T-helper 1 cell treated with Interleukin-12 subunit alpha and Interleukin-12 subunit beta and Interleukin-4 antibody, amounts not matched to agents 30 μg/mL and 1 μg/mL, for 36 hours (primary cell): ENCODE data around the gene GRIPAP1.
A peak's percentile ranks its signal among the peaks of the same experiment; 100 is the strongest.

Source experiments
- H3K27ac Mint-ChIP-seq: one replicate; pipeline ENCODE4 v1.8.0; 2021; ENCODE audit warnings: mild to moderate bottlenecking, mixed read lengths
- H3K27me3 Mint-ChIP-seq: one replicate; pipeline ENCODE4 v1.8.0; 2021; ENCODE audit warnings: low read depth, mixed read lengths
- H3K36me3 Mint-ChIP-seq: one replicate; pipeline ENCODE4 v1.8.0; 2021; ENCODE audit warnings: low read depth, mixed read lengths
- H3K4me1 Mint-ChIP-seq: one replicate; pipeline ENCODE4 v1.8.0; 2021; ENCODE audit warnings: low read depth, mixed read lengths
- H3K4me3 Mint-ChIP-seq: one replicate; pipeline ENCODE4 v1.8.0; 2021; ENCODE audit warnings: mild to moderate bottlenecking, moderate library complexity, mixed read lengths
- H3K9me3 Mint-ChIP-seq: one replicate; pipeline ENCODE4 v1.8.0; 2021; ENCODE audit warnings: mixed read lengths

The GRIPAP1 gene

GRCh38 chrX:48975541-48975940, 26.5 kb downstream of the GRIPAP1 start:
- Mint-ChIP-seq H3K36me3 (peaks cover 32% of the 10 kb centered on the region), H3K4me1 (peaks cover 20% of the 10 kb centered on the region), H3K9me3 (no peaks in the 10 kb centered on the region), H3K27me3 (no peaks in the 10 kb centered on the region), H3K27ac (peak overlapping the region; percentile 2), H3K4me3 (no peak overlapping the region)

GRCh38 chrX:48975041-48975440, 27.0 kb downstream of the GRIPAP1 start:
- Mint-ChIP-seq H3K36me3 (peaks cover 30% of the 10 kb centered on the region), H3K27ac (no peak overlapping the region), H3K4me1 (peaks cover 22% of the 10 kb centered on the region), H3K4me3 (no peak overlapping the region), H3K27me3 (no peaks in the 10 kb centered on the region), H3K9me3 (no peaks in the 10 kb centered on the region)

GRCh38 chrX:48974574-48974973, 27.5 kb downstream of the GRIPAP1 start:
- H3K9me3 Mint-ChIP-seq: no peaks in the 10 kb centered on the region

GRCh38 chrX:48974033-48974432, 28.0 kb downstream of the GRIPAP1 start:
- no peak overlapping the region for H3K4me3 Mint-ChIP-seq
- no peaks in the 10 kb centered on the region for H3K9me3 Mint-ChIP-seq
- H3K27ac Mint-ChIP-seq: no peak overlapping the region
- H3K36me3 Mint-ChIP-seq: peaks cover 30% of the 10 kb centered on the region
- no peaks in the 10 kb centered on the region for H3K27me3 Mint-ChIP-seq
- peaks cover 22% of the 10 kb centered on the region for H3K4me1 Mint-ChIP-seq

More at GRCh38 chrX:48974574-48974973, 27.5 kb downstream of the GRIPAP1 start:
- Mint-ChIP-seq H3K27me3 (no peaks in the 10 kb centered on the region), H3K36me3 (peaks cover 30% of the 10 kb centered on the region), H3K27ac (peak overlapping the region; percentile 79), H3K4me1 (peaks cover 22% of the 10 kb centered on the region), H3K4me3 (no peak overlapping the region)

- Mint-ChIP-seq H3K36me3 (peaks cover 19% of the 10 kb centered on the region), H3K4me3 (no peak overlapping the region), H3K4me1 (peaks cover 22% of the 10 kb centered on the region), H3K27ac (no peak overlapping the region), H3K27me3 (no peaks in the 10 kb centered on the region), H3K9me3 (no peaks in the 10 kb centered on the region)
Measured at GRCh38 chrX:48972220-48973164, 29.6 kb downstream of the GRIPAP1 start.

- Mint-ChIP-seq H3K4me3 (peak within 1 kb of the TSS; percentile 17), H3K36me3 (peaks cover 17% of the 10 kb centered on the region), H3K27ac (no peak within 1 kb of the TSS), H3K9me3 (no peaks in the 10 kb centered on the region), H3K4me1 (peaks cover 22% of the 10 kb centered on the region), H3K27me3 (no peaks in the 10 kb centered on the region)
Measured at GRCh38 chrX:48971249-48972219, 30.5 kb downstream of the GRIPAP1 start, which contains the start of gene KCND1. Gene KCND1, minus strand, starts transcription at chrX:48971844. Its CDS starts 1,573 bp downstream, at chrX:48970271.

- no peaks in the 10 kb centered on the region for H3K27me3 Mint-ChIP-seq
- peaks cover 8% of the 10 kb centered on the region for H3K36me3 Mint-ChIP-seq
- H3K4me3 Mint-ChIP-seq: no peak overlapping the region
- peaks cover 17% of the 10 kb centered on the region for H3K4me1 Mint-ChIP-seq
- H3K27ac Mint-ChIP-seq: no peak overlapping the region
- H3K9me3 Mint-ChIP-seq: no peaks in the 10 kb centered on the region
Measured at GRCh38 chrX:48969471-48969870, 32.6 kb downstream of the GRIPAP1 start.

GRCh38 chrX:48968377-48968776, 33.7 kb downstream of the GRIPAP1 start:
- Mint-ChIP-seq H3K4me3 (no peak overlapping the region), H3K9me3 (no peaks in the 10 kb centered on the region), H3K36me3 (peaks cover 10% of the 10 kb centered on the region), H3K4me1 (peaks cover 19% of the 10 kb centered on the region), H3K27me3 (no peaks in the 10 kb centered on the region), H3K27ac (no peak overlapping the region)

GRCh38 chrX:48966796-48967579, 35.1 kb downstream of the GRIPAP1 start:
- H3K4me3 Mint-ChIP-seq: no peak overlapping the region
- H3K4me1 Mint-ChIP-seq: peaks cover 8% of the 10 kb centered on the region
- H3K27me3 Mint-ChIP-seq: no peaks in the 10 kb centered on the region
- no peaks in the 10 kb centered on the region for H3K9me3 Mint-ChIP-seq
- no peak overlapping the region for H3K27ac Mint-ChIP-seq
- H3K36me3 Mint-ChIP-seq: peaks cover 7% of the 10 kb centered on the region

- peaks cover 6% of the 10 kb centered on the region for H3K4me1 Mint-ChIP-seq
- no peak overlapping the region for H3K4me3 Mint-ChIP-seq
- peaks cover 9% of the 10 kb centered on the region for H3K36me3 Mint-ChIP-seq
- H3K27ac Mint-ChIP-seq: no peak overlapping the region
- no peaks in the 10 kb centered on the region for H3K9me3 Mint-ChIP-seq
- no peaks in the 10 kb centered on the region for H3K27me3 Mint-ChIP-seq
Measured at GRCh38 chrX:48965959-48966358, 36.1 kb downstream of the GRIPAP1 start.

GRCh38 chrX:48961585-48962091, 40.4 kb downstream of the GRIPAP1 start:
- no peak overlapping the region for H3K27ac Mint-ChIP-seq
- H3K27me3 Mint-ChIP-seq: no peaks in the 10 kb centered on the region
- H3K9me3 Mint-ChIP-seq: no peaks in the 10 kb centered on the region
- H3K4me1 Mint-ChIP-seq: peaks cover 13% of the 10 kb centered on the region
- peaks cover 9% of the 10 kb centered on the region for H3K36me3 Mint-ChIP-seq
- no peak overlapping the region for H3K4me3 Mint-ChIP-seq

GRCh38 chrX:48960291-48960690, 41.8 kb downstream of the GRIPAP1 start:
- peak overlapping the region; percentile 39 for H3K4me3 Mint-ChIP-seq
- no peaks in the 10 kb centered on the region for H3K27me3 Mint-ChIP-seq
- no peaks in the 10 kb centered on the region for H3K9me3 Mint-ChIP-seq
- peaks cover 13% of the 10 kb centered on the region for H3K36me3 Mint-ChIP-seq
- H3K4me1 Mint-ChIP-seq: peaks cover 18% of the 10 kb centered on the region
- peak overlapping the region; percentile 49 for H3K27ac Mint-ChIP-seq

- Mint-ChIP-seq H3K27me3 (no peaks in the 10 kb centered on the region), H3K4me3 (peak overlapping the region; percentile 99), H3K27ac (peak overlapping the region; percentile 100), H3K9me3 (no peaks in the 10 kb centered on the region), H3K4me1 (peaks cover 25% of the 10 kb centered on the region), H3K36me3 (peaks cover 12% of the 10 kb centered on the region)
Measured at GRCh38 chrX:48958635-48959094, 43.4 kb downstream of the GRIPAP1 start.
